ENCODE data around the gene TP53.
"Not testable (repeated sequence)": the region's sequence is repeated elsewhere in the genome, so short reads cannot be mapped to it uniquely, and the experiment has no call there.

The TP53 gene

DNA sequence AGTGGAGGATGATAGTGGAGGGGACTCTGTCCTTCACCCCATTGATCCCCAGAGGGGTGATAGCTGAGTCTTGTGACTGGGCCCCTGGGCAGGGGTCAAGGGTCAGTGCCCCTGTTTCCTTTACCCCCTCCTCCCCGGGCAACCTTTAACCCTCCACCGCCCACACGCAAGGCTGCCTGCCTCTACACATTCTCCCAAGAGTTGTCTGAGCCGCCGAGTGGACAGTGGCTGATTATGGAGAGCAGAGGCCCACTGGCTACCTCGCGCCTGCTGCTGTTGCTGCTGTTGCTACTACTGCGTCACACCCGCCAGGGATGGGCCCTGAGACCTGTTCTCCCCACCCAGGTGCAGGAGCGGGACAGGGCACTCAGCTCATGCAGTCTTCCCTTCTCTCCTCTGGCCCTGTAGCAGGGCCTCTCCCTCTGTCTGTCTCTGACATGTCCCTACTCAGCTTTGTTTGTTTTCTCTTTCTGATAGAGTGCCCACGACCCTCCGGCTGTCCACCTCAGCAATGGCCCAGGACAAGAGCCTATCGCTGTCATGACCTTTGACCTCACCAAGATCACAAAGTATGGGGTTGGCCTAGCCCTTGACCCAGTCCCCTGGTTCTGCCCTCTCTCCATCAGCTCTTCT, 57.2 kb downstream of the TP53 start, which contains the start of gene SHBG:
Gene SHBG, plus strand, starts transcription at position 197 of the 633 bp plus-strand sequence. Its CDS starts 38 bp downstream, at position 235.
- no peak for DNase-seq

DNA sequence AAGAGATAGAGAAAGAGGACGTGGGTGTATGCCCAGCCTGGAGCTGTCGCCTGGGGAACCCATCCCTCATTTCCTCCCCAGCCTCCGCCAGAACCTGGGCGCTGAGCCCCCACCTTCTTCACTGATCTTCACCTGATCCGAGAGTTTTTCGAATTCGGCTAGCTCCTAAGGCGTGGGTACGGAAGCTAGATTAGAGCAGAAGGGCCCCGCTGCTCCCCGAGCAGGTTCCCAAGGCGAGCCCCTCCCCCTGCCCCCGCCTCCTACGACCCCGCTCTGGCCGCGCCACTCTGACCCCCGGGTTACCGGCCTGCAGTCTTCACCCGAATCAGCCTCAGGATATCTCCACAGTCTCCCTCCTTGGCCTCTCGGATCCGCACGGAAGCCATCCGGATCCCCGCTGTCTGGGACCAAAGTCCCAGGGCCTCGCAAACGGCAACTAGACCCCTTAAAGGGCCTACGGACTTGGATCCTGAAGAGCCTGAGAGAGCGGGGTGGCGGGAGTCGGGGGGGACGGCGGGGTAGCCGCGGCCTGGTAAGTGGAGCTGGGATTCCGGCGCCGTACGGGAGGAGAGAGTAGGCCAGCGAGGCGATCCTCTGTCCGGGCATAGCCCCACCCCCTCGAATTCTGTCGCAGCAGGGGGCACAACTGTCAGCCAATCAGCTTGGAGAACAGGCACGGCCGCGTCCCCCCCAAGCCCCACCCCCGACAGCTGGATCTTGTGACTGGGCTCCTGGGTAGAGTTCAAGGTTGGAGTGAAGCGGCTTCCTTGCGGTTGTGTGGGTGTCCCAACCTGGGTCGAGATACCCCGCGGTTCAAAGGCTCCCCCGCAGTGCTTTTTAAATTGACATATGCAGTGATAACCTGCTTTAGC, 59.8 kb downstream of the TP53 start, which contains the start of gene SAT2:
Gene SAT2, minus strand, starts transcription at position 572 of the 872 bp plus-strand sequence. Its CDS starts 186 bp downstream, at position 386.
- peak; percentile 90 for DNase-seq

- no peak for DNase-seq
Observed at GRCh38 chr17:7626956-7627249, 60.4 kb downstream of the TP53 start.

- peak; percentile 28 for DNase-seq
Observed at GRCh38 chr17:7626307-7626706, 61.0 kb downstream of the TP53 start.

DNA sequence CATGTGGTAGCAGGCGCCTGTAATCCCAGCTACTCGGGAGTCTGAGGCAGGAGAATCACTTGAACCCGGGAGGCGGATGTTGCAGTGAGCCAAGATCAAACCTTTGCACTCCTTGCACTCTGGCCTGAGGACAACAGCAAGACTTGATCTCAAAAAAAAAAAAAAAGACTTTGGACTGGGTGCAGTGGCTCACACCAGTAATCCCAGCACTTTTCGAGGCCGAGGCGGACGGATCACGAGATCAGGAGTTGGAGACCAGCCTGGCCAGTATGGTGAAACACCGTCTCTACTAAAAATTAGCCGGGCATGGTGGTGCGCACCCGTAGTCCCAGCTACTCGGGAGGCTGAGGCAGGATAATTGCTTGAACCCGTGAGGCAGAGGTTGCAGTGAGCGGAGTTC, 61.5 kb downstream of the TP53 start:
- not testable (repeated sequence) for DNase-seq

DNA sequence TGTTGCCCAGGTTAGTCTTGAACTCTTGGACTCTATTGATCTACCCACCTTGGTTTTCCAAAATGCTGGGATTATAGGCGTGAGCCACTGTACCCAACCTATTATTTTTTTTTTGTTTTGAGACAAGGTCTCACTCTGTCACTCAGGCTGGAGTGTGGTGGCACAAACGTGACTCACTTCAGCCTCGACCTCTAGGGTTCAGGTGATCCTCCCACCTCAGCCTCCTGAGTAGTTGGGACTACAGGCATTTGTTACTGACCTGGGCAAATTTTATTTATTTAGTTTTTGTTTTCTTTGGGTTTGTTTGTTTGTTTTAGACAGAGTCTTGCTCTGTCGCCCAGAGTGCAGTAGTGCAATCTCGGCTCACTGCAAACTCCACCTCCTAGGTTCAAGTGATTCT, 63.6 kb downstream of the TP53 start:
- DNase-seq: no peak

DNA sequence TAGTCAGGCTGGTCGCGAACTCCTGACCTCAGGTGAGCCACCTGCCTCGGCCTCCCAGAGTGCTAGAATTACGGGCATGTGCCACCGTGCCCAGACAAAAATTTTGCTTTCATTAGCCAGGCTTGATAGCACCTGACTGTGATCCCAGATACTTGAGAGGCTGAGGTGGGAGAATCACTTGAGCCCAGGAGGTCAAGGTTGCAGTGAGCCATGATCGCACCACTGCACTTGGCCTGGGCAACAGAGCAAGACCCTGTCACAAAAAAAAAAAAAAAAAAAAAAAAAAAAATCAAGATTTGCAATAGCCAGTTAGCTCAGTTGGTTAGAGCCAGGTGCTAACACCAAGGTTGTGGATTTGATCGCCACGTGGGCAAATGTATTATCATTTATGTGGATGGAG, 66.5 kb downstream of the TP53 start:
- no peak for DNase-seq

DNA sequence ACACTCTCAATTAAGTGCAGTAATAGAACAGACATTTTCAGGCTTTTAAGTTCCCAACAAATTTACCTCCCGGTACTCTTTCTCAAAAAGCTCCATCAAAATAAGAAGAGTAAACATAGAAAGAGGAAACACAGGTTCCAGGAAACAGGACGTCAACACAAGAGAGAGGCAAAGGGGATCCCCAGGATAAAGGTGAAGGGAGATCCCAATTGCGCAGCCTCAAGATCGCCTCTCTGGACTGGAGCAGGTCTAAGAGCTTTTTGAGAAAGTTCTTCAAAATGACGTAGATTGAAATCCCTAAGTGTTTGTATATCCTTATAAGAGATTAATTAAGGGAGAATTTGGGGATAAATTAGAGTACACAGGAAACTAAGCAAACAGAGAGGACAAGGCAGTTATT, 68.7 kb downstream of the TP53 start:
- DNase-seq: no peak
